Measurements from ENCODE around the gene ZFP64. TPM values are rescaled to one million over a fixed set of nuclear protein-coding genes. Genes with fewer than 3 reads are reported as not detected.

ZFP64 gene
- total and polyA plus RNA-seq, 10 donors = 3.2 to 16.5 (median 11.2) TPM

DNA sequence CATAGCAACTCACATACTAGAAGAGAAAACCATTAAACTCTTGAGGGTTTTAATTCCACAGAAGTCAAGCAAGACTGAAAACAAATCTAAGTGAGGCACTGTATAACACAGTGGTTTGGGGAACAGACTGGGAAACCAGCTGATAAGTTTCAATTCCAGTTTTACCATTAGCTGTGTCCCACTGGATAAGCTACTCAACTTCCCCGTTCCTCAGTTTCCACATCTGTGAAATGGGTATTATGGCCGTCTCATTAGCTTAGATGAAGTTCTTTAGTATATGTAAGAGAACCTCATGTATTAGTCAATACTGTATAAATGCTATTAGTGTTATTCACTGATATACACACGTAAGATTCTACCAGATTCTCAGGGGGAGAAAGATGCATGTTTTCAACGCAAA is 89.0 kb downstream of the ZFP64 start:
- intact Hi-C loops (cut with DNase I; ENCODE audit: low total_unique reads) = no loop called here
- 87 to 97% (median 89%) methylated on average over 4 of the region's 4 CpGs for WGBS, 5 donors

GRCh38 chr20:52102126-52102525 is 89.5 kb downstream of the ZFP64 start:
- Histone ChIP-seq H3K4me1 (peaks cover 27 to 35% (median 30%) of the 10 kb centered on the region in 6 donors), H3K4me3 (no peak overlapping the region), H3K27me3 (replicated peaks in 1 of 7) (peaks cover 0 to 41% (median 36%) of the 10 kb centered on the region in 7 donors), H3K9me3 (no peaks in the 10 kb centered on the region), H3K27ac (no peak overlapping the region), H3K36me3 (peaks cover 0 to 14% (median 3%) of the 10 kb centered on the region in 6 donors)
- no peak for DNase-seq
- intact Hi-C loops (cut with DNase I; ENCODE audit: low total_unique reads) = no loop called here
- WGBS, 5 donors = 89 to 94% (median 90%) methylated on average over 4 of the region's 4 CpGs
- no peak for TF ChIP-seq POLR2A (IDR thresholded peaks at IDR 0.05)
- no peak for TF ChIP-seq POLR2AphosphoS5 (IDR thresholded peaks at IDR 0.05)
- TF ChIP-seq CTCF (IDR thresholded peaks at IDR 0.05 in 8 of 11, conservative IDR thresholded peaks at IDR 0.05 in 3 of 11) = no peak

More for the DNA sequence above, 89.0 kb downstream of the ZFP64 start:
- DNase-seq = no peak
- Histone ChIP-seq H3K9me3 (no peaks in the 10 kb centered on the region), H3K36me3 (peaks cover 0 to 10% (median 1%) of the 10 kb centered on the region in 6 donors), H3K4me1 (peaks cover 27 to 35% (median 30%) of the 10 kb centered on the region in 6 donors), H3K27me3 (replicated peaks in 1 of 7) (peaks cover 0 to 41% (median 36%) of the 10 kb centered on the region in 7 donors), H3K4me3 (no peak overlapping the region), H3K27ac (no peak overlapping the region)
- TF ChIP-seq POLR2A (IDR thresholded peaks at IDR 0.05) (no peak), POLR2AphosphoS5 (IDR thresholded peaks at IDR 0.05) (no peak), CTCF (IDR thresholded peaks at IDR 0.05 in 8 of 11, conservative IDR thresholded peaks at IDR 0.05 in 3 of 11) (no peak)
